GM19438 (cell line): ENCODE measurements around the gene SCFD2.
"Not testable (repeated sequence)": the region's sequence is repeated elsewhere in the genome, so short reads cannot be mapped to it uniquely, and the experiment has no call there.

Source experiments
- ATAC-seq: cut with Tn5 transposase; IDR thresholded peaks from one replicate; pipeline ENCODE4 v1.9.1; 2021; ENCODE audit warnings: low read depth; ENCODE audit not compliant: unreplicated experiment

The SCFD2 gene

DNA sequence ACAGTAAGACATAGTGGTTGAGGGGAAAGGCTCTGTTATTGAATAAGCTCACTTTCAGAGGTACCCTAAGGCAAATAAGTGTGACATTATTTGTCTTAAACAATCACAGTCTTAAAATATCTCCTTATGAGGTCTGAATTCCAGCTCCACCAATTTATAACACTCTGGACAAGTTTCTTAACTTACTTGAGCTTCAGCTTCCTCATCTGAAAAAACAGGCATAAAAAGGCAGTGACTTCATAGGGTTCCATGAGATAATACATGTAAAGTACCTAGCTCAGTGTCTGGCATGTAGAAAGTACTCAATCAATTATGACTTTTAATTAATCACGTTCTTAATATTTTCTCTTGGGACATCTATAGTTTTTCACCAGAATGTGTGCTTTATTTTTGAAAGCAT, 301.3 kb downstream of the SCFD2 start:
- no peak for ATAC-seq

DNA sequence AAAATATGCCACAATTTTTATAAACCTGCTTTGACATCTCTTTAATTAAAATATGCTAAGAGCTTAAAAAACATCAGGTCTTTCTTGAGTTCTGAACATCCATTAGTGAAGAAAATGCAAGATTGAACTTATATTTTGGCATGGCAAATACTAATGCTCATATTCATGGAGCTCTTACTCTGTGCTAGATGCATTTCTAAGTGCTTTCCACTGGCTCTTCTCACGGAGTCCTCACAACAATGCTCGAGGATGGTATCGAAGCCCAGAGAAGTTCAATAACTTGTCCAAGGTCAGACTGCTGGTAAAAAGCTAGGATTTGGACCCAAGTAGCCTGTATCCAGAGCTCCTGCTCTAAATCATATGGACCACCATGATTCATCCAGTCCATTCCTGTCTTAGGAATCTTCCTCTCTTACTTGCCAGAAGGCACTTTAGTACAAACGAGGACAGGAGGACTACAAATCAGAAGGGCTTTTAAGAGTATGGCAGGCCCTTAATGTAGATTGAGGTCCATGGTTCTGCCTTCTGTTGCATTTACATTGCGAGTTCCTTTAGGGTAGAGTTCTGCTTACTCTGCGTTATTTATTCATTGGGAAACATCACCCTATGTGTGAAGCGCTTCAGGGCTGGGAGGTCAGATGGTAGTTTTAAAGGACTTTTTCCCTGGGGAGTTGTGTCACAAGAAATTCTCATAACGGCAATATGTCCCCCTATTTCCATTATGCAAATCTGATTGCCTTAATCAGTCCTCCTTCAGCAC, 304.6 kb downstream of the SCFD2 start:
- ATAC-seq: no peak

DNA sequence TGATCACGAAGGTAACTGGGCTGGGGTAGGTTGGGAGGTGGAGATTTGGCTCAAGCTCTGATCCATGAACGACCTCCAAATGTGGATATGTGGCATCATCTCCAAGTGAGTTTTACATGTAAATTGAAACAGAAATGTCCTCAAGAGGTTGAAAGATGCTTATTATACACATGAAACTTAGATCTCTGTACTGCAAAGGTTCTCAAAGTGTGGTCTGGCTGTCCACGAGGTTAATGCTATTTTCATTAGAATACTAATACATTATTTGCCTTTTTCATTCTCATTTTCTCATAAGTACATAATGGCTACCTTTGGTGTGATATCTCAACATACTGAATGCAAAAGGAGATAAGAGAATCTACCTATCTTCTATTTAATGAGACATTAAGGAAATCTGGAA, 305.6 kb downstream of the SCFD2 start:
- ATAC-seq: no peak

DNA sequence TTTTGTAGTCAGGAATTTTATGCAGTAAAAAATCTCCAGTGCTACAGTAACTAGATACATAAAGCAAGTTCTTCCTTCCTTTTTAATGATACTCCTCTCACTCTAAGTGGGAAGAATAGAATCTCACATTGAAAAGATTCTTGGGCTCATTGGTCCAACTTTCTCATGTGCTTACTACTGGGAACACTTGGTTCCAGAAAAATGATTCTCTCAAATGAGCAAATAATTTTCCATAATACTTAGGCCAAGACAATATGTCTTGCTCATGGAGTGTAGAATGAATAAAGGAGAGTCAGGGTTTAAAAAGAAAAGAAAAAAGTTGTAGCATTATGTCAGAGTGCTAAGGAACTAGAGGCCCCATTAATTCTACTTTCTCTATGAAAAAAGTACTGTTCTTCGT, 306.0 kb downstream of the SCFD2 start:
- no peak for ATAC-seq

DNA sequence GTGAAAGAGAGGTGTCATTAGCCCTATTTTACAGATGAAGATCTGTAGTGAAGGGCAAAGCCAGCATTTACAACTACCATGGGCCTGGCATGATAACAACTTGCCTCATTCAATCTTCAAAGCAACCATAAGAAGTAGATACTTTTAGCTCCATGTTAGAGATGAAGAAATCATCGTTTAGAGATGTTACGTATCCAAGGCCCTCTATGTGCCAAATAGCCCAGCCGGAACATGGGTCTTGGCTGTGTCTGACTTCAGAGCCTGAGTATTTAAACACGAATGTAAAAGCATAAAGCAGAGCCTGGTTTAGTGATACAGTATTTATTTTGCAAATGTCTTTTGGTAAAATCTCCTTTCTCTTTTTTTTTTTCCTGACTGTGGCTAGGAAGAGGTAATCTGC, 306.6 kb downstream of the SCFD2 start:
- ATAC-seq: no peak

DNA sequence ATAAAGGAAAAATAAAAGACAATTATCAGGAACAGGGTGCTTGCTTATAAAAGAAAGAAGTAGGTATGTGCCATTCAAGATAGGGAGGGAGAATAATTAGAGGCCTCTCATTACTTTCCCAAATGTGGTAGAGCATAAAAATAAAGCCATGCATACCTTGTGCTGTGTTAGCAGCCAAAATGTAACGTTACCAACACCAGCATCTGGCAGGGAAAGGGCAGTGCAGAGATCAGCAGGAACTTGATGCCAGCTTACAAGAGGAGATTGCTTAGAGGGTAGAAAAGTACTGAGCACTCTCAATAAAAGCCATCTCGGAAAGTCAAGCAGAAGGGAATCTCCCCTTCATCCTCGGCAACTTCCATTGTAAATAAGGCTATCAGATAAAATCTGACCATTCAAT, 308.2 kb downstream of the SCFD2 start:
- ATAC-seq: no peak

DNA sequence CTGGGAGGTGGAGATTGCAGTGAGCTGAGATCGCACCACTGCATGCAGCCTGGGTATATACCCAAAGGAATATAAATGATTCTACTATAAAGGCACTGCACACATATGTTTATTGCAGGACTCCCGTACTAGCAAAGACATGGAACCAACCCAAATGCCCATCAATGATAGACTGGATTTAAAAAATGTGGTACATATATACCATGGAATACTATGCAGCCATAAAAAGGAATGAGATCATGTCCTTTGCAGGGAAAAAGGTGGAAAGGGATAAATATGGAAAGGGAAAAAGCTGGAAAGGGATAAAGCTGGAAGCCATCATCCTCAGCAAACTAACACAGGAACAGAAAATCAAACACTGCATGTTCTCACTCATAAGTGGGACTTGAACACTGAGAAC, 308.8 kb downstream of the SCFD2 start:
- not testable (repeated sequence) for ATAC-seq

DNA sequence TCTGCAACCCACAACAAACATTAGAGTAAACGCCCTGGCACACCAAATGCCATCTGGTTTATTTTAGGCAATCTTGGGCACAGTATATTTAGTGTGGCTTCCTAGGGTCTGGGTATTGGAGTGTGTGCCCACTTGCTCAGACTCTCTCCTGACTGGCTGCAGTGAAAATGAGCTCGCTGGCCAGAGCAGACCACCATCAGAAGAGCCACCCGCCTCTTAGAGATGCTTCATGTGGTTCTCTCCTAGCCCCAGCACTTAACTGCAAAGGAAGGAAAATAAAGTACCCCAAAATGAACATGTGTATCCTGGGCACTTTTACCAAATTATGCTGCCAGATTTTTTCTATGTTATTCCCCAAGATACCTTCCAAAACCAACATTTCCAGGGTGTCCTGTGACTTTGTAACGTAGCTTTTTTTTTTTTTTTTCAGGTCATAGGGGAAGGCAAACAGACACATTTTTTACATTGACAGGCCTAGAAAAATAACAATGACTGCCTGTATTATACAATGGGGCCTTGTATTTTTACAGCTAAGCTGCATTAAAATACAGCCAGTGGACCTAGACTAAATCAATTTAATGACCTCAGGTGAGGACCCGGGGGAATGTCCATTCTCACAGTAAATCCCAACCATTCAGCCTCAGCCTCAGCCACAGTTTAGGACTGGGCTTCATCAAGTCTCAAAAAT, 310.0 kb downstream of the SCFD2 start:
- no peak for ATAC-seq

DNA sequence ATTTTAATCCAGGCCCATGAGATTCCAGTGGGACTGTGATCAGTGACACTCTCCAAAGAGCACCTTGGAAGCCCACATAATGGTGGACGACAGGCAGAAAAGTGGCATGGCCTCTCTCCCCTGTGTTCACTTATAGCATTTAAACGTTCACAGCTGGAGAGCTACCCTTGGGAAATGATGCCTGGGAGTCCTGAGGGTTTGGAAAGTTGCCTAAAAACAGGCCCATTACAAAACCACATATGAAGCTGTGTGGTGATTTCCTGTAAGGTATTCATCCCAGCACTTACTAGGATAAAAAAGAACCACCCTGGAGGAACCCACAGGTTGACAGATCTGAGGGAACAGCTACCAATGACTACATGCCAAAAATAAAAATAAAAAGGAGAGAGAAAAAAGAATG, 310.6 kb downstream of the SCFD2 start:
- no peak for ATAC-seq

DNA sequence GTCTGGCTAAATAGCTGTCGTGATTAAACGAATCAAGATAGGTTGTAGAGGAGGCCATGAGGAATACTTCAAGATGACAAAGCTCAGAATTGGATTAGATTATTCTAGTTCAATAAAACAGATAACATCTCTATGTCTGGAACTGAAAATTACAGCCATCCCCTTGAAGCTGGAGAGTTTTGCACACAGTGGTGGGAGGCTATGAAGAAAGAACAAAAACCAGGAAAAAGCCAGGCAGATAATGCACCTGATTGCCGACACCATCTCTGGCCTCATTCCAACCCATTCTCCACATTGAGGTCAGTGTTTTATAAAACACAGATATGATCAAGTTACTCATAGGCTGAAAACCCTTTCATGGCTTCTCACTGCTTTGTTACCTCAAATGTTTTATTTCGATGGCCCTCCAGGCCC, 315.5 kb downstream of the SCFD2 start:
- no peak for ATAC-seq

DNA sequence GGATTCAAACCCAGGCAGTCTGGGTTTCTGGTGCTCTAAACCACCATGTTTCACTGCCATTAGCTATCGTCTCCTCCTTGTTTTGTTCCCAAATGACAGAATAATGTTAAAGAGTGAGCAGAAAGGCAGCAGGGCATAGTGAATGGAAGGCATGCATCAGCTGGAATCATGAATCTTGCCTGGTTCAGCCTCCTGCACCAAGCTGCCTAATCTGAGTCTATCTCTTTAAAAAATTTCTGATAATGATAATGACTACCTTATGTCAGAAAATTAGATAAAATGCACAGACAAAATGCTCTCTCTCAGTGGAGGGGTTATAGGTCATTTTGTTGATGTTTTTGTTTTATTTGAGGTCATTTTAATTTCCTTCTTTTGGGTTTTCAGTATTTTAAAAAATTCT, 316.3 kb downstream of the SCFD2 start:
- no peak for ATAC-seq

DNA sequence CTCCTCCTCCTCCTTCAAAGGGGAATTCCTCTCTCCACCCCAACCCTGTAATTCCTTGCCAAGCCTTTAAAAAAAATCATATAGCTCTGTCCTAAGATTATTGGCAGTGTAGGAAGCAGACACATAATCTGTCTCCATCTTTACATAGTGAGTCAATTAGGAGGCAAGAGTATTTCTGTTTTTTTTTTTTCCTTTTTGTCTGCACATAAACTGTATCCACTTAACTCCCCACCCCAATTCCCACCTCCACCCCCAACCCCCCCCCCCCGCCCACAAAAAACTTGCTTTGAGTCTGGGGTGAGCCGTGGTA, 321.3 kb downstream of the SCFD2 start:
- no peak for ATAC-seq

DNA sequence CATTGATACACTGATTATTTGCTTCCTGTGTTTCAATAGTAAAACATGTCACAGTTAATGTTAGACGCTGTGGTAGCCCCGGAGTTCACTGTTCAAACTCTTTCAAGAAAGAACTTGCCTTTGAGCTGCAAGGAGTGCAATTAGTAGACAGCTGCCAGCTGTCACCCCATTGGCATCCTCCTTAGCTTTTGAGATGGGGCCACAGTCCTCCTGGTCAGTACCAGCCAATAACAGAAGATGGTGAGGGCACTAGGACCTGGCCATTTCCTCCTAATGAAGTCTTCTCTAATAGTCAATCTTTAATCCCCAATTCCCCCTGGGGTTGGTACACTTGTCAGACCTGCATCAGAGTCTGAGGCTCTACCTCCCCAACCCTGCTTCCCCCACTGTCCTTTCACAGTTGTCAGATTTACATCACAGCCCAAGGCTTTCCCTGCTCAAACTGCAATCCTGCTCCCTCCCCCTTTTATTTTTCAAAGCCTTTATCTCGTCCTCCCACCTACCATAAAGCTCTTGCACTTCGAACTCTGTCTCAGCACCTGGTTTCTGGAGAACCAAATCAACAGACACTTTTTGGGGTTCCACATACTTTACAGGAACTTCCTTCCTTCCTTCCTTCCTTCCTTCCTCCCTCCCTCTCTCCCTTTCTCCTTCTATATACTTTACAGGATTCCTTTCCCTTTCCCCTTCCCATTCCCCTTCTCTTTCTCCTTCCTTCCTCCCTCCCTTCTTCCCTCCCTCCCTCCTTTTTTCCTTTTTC, 321.8 kb downstream of the SCFD2 start:
- no peak for ATAC-seq

DNA sequence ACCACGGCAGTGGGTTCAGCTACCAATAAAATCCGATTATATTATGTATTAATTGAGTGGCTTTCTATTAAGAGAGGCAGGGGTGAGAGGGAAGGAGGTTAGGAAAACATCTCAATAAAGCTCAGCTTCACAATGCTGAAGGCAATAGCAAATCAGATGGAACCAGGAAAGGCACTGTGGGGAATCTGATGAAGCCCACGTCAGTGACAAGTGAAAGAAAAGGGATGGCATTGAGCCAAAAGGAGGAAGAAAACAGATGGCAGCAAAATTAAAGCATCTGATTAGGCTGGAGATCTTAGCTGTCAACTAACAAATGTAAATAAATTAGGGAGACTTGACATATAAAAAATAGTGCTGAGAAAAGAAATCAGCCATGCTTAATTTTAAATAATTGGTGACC, 322.8 kb downstream of the SCFD2 start:
- ATAC-seq: no peak

DNA sequence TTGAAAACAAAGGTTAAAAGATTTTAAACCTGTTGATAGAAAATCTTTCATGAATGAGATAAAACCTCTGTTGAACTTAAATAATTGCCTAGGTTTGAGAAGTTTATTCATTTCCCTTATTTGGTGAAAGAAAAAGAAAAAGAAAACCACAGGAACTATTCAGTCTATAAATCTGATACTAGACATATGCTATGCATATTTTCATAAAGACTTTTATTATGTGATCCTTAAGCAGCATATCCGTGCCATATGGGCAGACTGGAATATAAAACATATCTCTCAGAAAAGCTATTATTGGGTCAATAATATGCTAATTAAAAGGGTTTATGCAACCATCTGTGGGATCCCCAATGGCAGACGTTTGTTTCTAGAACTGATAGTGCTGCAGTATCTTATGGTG, 325.0 kb downstream of the SCFD2 start:
- no peak for ATAC-seq

DNA sequence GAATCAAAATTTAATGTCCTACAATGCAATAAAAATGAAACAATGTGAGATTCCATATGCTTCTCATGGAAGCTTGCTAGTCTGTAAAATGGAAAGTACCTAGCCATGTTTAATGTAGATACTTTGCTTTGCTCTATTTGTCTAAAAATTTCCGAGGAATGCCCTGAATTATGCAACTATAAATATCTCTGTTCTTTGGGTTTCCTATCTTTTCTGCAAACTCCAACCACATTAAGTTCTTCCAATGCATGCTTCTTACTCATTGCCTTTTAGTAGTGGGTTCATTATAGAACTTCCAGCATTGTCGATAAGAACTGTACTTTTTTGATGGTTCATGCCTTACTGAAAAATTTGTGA, 325.4 kb downstream of the SCFD2 start:
- no peak for ATAC-seq

DNA sequence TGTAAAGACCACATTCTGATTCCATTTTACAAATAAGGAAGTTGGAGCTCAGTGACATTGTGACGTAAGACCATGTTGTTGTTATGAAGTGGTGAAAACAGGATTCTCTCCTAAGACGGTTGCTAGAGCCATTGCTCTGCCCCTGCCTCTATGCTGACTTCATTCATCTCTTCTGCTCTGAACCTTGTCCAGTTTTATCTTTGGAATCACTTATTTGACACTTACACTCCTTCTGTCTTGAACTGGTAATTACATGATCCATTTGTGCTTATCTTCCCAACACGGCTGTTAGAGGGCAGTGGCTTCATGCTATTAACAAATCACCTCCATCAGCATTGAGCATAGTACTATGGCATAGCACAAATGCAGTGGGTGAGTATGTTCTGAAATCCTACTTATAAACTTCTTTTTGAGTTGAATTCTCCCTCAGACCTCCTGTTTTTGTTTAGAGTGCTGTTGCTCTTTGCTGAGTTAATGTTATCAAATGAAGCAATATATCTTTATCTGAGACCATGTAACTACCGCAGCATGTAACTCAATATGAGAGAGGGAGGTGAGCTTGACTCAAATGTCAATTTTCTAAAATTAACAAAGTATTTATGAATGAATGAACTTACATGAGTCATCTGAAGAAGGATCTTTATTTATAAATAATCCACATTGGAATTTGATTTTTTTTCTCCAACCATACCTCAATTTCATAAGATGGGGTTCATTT, 326.0 kb downstream of the SCFD2 start:
- no peak for ATAC-seq

DNA sequence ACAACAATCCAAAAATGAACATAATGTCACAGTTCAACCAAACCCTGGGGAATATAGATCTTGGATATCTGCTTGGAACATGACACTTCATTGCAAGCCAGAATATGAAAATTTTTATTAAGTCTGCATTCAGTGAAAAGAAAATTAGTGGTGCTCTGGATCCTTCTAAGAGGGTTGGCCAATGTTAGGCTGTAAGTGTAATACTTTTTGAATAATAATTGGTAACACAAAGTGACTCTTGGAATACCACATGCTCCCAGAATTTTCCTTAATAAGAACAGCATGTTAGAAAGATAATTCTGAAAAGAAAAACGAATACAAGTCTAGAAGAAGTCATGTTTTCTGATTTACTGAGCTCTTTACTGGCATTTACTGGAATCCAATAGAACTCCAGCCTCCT, 328.0 kb downstream of the SCFD2 start:
- ATAC-seq: no peak

DNA sequence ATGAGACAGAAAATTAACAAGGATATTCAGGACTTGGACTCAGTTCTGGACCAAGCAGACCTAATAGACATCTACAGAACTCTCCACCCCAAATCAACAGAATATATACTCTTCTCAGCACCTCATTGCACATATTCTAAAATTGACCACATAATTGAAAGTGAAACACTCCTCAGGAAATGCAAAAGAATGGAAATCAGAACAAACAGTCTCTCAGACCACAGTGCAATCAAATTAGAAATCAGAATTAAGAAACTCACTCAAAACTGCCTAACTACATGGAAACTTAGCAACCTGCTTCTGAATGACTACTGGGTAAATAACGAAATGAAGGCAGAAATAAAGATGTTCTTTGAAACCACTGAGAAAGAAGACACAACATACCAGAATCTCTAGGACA, 333.0 kb downstream of the SCFD2 start:
- not testable (repeated sequence) for ATAC-seq

DNA sequence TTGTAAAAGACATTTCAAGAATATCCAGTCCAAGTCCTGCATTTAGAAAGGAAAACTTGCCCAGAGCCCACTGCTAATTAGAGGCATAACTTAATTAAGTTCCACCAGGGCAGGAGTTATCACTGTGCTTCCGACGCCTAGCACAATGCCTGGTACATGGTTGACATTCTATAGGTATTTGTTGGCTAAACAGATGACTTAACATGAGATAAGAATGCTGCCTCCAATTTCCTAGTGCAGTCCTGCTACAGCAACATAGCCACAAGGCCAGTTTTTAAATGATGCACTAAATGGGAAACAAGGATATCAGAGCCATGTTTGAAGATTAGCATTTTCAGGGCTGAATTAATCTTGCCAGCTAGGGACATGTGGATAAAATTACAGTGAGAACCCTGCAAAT, 339.6 kb downstream of the SCFD2 start:
- ATAC-seq: no peak

DNA sequence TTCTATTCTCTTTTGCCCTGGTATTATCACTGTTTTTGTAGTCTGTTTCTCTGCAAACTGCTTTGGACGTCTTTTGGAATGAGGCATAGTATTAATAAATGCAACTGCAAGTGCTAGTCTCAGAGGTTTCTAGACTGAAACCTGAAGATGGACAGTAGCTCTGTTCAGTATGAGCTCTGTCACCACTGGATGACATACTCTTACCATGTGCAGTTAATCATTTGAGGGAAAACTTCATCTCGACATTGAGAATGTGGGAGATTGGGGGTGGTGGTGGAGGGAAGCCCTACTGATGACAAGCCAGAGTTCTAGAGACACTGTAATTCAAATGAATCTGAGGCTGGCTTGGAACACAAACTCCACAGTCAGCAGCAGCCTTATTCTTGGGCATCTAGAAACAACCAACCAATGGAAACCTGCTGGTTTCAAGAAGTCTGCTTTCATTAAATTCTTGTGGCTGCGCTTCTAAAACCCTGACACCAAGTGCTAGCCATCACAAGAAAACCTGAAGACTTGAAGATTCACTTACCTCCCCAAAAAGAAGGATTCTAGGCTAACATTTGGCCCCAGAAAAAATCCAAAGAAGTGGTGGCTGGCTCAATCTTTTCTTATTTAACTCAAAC, 342.1 kb downstream of the SCFD2 start:
- ATAC-seq: no peak
